Keratinocyte (primary cell): ENCODE data around the gene TTC9B. TPM values are rescaled to one million over a fixed set of nuclear protein-coding genes. Genes with fewer than 3 reads are reported as not detected.

ENCODE experiments used
- DNase-seq: peaks from one replicate; pipeline ENCODE4 v3.0.0-alpha.2; 2011; ENCODE audit warnings: low read depth, missing footprints, low spot score
- FAIRE-seq: peaks from 2 replicates; lab custom pipeline; 2011; peaks lifted over from hg19 to GRCh38; lab: Jason Lieb, UNC
- H2AFZ ChIP-seq: 2 replicates; pipeline ENCODE4 v1.6.0; 2012; ENCODE audit warnings: low read length, control low read depth, inconsistent platforms; ENCODE audit not compliant: control insufficient read depth
- H3K27ac ChIP-seq: 2 replicates; pipeline ENCODE4 v1.5.1; 2011; ENCODE audit warnings: low read length; ENCODE audit not compliant: control insufficient read depth, insufficient read depth
- H3K27me3 ChIP-seq: 3 replicates; pipeline ENCODE4 v1.6.0; 2011; ENCODE audit warnings: low read length; ENCODE audit not compliant: control insufficient read depth, insufficient read depth; ENCODE audit errors: extremely low read depth
- H3K36me3 ChIP-seq, 2 experiments: 2 replicates in 1 of 2; 3 replicates in 1 of 2; pipeline ENCODE4 v1.5.1; 2011; ENCODE audit warnings: low read length in 2 of 2, mild to moderate bottlenecking in 1 of 2; ENCODE audit not compliant: control insufficient read depth in 2 of 2, insufficient read depth in 2 of 2; ENCODE audit errors: extremely low read depth in 1 of 2
- H3K4me1 ChIP-seq: 3 replicates; pipeline ENCODE4 v1.5.1; 2011; ENCODE audit warnings: low read length; ENCODE audit not compliant: control insufficient read depth, insufficient read depth; ENCODE audit errors: extremely low read depth
- H3K4me2 ChIP-seq: 3 replicates; pipeline ENCODE4 v1.6.0; 2011; ENCODE audit warnings: low read depth, low read length; ENCODE audit not compliant: control insufficient read depth, insufficient read depth; ENCODE audit errors: extremely low read depth
- H3K4me3 ChIP-seq, 3 experiments: fragments of 200-600 bp in 1 of 3; sonication (generic) in 1 of 3; 2 replicates in 2 of 3; 3 replicates in 1 of 3; pipeline ENCODE4 v1.5.1; 2011 to 2016; ENCODE audit warnings: low read length in 3 of 3, mild to moderate bottlenecking in 3 of 3, control low read depth in 2 of 3, inconsistent platforms in 1 of 3, low read depth in 1 of 3, mixed read lengths in 1 of 3, mixed run types in 1 of 3, moderate library complexity in 1 of 3; ENCODE audit not compliant: control insufficient read depth in 2 of 3, insufficient read depth in 2 of 3; ENCODE audit errors: extremely low read depth in 1 of 3
- H3K79me2 ChIP-seq: 2 replicates; pipeline ENCODE4 v1.6.0; 2012; ENCODE audit warnings: low read length; ENCODE audit not compliant: control insufficient read depth, insufficient read depth
- H3K9ac ChIP-seq: 3 replicates; pipeline ENCODE4 v1.6.0; 2011; ENCODE audit warnings: low read length; ENCODE audit not compliant: control insufficient read depth, insufficient read depth; ENCODE audit errors: extremely low read depth
- H3K9me1 ChIP-seq: 3 replicates; pipeline ENCODE4 v1.6.0; 2011; ENCODE audit warnings: low read length; ENCODE audit not compliant: control insufficient read depth, insufficient read depth; ENCODE audit errors: extremely low read depth
- H3K9me3 ChIP-seq: 2 replicates; pipeline ENCODE4 v1.5.1; 2012; ENCODE audit warnings: low read depth, low read length; ENCODE audit not compliant: control insufficient read depth
- H4K20me1 ChIP-seq: 3 replicates; pipeline ENCODE4 v1.6.0; 2011; ENCODE audit warnings: low read length; ENCODE audit not compliant: control insufficient read depth, insufficient read depth; ENCODE audit errors: extremely low read depth
- EZH2 ChIP-seq: IDR thresholded peaks from one replicate; pipeline ENCODE4 v1.6.1; 2012; ENCODE audit warnings: inconsistent platforms, mild to moderate bottlenecking, low read length, moderate library complexity
- dilution Hi-C: fragments of 300-500 bp; cut with MboI; formaldehyde crosslinking; loops from one replicate; pipeline ENCODE4 v1.7.0; 2020; ENCODE audit warnings: low sequenced_read_pairs; ENCODE audit not compliant: extremely low pct_ligation_motif_present
- polyA plus RNA-seq, 5 experiments: library from polyadenylated mRNA; depleted of rRNA in 3 of 5; stranded (reverse) in 3 of 5; stranded (forward) in 1 of 5; unstranded in 1 of 5; fragments of >200 nt; gene quantifications; 1 replicate in 1 of 5; 2 replicates in 3 of 5; 3 replicates in 1 of 5; pipeline versions ENCODE4 v1.2.1 to v1.2.3, GENCODE V29; 2011 to 2012; ENCODE audit warnings: missing spikeins in 2 of 5, low read depth in 1 of 5, low replicate concordance in 1 of 5
- TF ChIP-seq, protein P1 (sequence below), 3 experiments: IDR thresholded peaks in 1 of 3; conservative IDR thresholded peaks in 1 of 3; optimal IDR thresholded peaks in 1 of 3; 2 replicates in 2 of 3; 3 replicates in 1 of 3; pipeline versions ENCODE3 to v1.5.1; 2011; ENCODE audit warnings: low read length in 3 of 3, mild to moderate bottlenecking in 3 of 3, moderate library complexity in 2 of 3, control low read depth in 1 of 3, inconsistent platforms in 1 of 3; ENCODE audit not compliant: insufficient read depth in 2 of 3; ENCODE audit errors: extremely low read depth in 1 of 3

The TTC9B gene
- polyA plus RNA-seq, 1 donor (not counting 4 experiments of a cell fraction or from before 2014, with no cell fraction given) = not detected

DNA sequence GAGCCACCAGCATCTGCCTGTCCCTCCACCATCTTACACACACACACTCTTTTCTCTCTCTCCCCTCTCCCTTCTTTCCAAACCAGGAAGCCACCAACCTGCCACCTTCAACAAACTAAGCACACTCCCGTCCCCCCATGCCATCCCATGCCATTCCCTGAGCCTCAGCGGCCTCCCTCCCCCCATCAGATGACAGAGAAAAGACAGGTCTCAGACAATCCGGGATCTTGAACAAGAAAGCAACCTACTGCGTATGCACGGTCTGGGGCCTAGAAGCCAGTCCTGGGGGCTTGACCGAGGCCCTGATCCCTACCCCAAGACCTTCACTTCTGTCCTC, 47.5 kb upstream of the TTC9B start:
- Histone ChIP-seq H3K9me3 (no peaks in the 10 kb centered on the region), H3K36me3 (peaks cover 6 to 26% of the 10 kb centered on the region in 2 experiments), H3K27me3 (no peaks in the 10 kb centered on the region), H3K4me3 (no peak overlapping the region), H3K9me1 (peaks cover 4% of the 10 kb centered on the region), H3K4me1 (no peaks in the 10 kb centered on the region), H3K27ac (no peak overlapping the region), H3K4me2 (no peak overlapping the region), H2AFZ (no peak overlapping the region), H3K79me2 (peaks cover 71% of the 10 kb centered on the region), H3K9ac (no peak overlapping the region), H4K20me1 (peaks cover 11% of the 10 kb centered on the region)
- FAIRE-seq = no peak
- dilution Hi-C loops = no loop called here
- DNase-seq = no peak
- TF ChIP-seq EZH2 = no peak

DNA sequence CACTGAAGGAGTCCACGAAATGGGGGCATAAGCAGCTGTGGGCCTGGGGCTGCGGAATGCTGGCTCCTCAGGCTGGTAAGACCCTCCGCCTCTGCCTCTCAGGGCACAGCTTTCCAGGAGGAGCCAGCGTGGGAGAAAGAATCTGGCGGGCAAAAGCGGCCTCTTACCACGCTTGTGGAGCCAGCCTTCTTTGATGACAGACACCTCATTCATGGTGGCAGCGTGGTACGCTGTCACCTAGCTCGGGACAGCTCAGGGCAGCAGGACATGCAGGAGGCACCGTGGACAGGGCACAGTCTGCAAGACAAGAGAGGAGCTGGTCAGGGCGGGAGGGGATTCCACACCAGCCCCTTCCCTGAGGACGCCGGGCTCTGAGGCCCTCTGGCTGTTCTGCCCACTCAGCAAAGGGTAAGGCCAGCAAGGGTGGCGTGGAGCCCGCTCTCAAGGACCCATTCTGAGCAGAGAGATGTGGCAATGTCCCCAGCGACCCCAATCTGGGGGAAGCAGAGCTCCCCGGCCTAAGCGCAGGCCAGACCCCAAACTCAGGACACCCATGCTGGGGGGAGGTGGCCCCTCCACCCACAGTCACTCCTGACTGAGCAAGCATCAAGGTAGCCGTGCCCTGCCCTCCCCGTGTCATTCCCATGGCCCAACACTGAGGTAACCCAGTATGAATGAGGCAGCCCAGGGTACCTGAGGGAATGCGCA, 47.0 kb upstream of the TTC9B start:
- Histone ChIP-seq H3K36me3 (peaks cover 6 to 26% of the 10 kb centered on the region in 2 experiments), H3K79me2 (peaks cover 68% of the 10 kb centered on the region), H3K4me2 (no peak overlapping the region), H3K27me3 (no peaks in the 10 kb centered on the region), H3K9ac (no peak overlapping the region), H4K20me1 (peaks cover 10% of the 10 kb centered on the region), H3K4me3 (no peak overlapping the region), H3K4me1 (no peaks in the 10 kb centered on the region), H3K9me3 (no peaks in the 10 kb centered on the region), H3K27ac (no peak overlapping the region), H3K9me1 (peaks cover 4% of the 10 kb centered on the region), H2AFZ (no peak overlapping the region)
- DNase-seq (no peak), FAIRE-seq (no peak)
- dilution Hi-C loops = no loop called here
- TF ChIP-seq EZH2 = no peak
- TF ChIP-seq, protein P1, sequence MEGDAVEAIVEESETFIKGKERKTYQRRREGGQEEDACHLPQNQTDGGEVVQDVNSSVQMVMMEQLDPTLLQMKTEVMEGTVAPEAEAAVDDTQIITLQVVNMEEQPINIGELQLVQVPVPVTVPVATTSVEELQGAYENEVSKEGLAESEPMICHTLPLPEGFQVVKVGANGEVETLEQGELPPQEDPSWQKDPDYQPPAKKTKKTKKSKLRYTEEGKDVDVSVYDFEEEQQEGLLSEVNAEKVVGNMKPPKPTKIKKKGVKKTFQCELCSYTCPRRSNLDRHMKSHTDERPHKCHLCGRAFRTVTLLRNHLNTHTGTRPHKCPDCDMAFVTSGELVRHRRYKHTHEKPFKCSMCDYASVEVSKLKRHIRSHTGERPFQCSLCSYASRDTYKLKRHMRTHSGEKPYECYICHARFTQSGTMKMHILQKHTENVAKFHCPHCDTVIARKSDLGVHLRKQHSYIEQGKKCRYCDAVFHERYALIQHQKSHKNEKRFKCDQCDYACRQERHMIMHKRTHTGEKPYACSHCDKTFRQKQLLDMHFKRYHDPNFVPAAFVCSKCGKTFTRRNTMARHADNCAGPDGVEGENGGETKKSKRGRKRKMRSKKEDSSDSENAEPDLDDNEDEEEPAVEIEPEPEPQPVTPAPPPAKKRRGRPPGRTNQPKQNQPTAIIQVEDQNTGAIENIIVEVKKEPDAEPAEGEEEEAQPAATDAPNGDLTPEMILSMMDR (optimal IDR thresholded peaks at IDR 0.05 in 1 of 3, IDR thresholded peaks at IDR 0.05 in 1 of 3, conservative IDR thresholded peaks at IDR 0.05 in 1 of 3; ENCODE audit: extremely low read depth in 1 of 3, insufficient read depth in 2 of 3, low read length in 3 of 3) = no peak
